ENCODE data around the gene GAREM2.
A peak's percentile ranks its signal among the peaks of the same experiment; 100 is the strongest.

Gene GAREM2

DNA sequence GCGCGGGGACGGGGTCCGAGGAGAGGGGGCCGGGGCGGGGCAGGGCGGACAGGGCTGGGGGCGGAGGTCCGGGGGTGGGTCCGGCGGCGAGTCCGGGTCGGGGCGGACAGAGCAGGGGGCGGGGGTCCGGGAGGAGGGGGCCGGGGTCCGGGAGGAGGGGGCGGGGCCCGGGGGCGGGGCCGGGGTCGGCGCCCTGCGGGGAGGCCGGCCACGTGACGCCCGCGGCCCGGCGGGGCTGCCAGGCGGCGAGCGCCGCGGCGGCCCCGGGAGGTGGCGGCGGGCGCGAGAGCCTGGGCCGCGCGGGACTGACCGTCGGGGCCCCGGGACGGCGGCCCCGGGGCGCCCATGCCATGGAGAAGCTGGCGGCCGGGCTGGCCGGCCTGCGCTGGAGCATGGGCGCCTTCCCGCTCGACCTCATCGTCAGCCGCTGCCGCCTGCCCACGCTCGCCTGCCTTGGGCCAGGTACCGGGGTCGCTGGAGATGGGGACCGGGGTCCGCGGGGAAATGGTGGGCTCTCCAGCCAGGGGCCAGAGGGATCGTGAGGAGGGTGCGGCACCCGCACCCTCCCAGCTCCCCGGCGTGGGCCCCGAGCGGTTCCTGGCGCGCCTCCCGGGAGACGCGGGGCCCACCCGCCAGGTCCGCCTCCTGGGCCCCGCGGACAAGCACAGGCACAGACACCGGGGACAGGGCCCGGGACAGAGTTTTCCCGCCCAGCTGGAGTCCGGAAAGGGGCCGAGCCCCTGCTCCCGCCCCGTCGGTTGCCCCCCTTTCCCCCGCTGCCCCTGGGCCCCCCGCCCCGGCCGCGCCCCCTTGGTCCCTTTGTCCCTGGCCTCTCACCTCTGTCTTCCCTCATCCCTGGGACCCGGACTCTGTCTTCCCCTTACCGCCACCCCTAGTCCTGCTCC lies at the start of gene GAREM2:
Gene GAREM2 (plus strand): TSS at position 218 of the 905 bp plus-strand sequence. CDS start 133 bp downstream, at position 351.
- CTCF ChIA-PET: no interaction called here

DNA sequence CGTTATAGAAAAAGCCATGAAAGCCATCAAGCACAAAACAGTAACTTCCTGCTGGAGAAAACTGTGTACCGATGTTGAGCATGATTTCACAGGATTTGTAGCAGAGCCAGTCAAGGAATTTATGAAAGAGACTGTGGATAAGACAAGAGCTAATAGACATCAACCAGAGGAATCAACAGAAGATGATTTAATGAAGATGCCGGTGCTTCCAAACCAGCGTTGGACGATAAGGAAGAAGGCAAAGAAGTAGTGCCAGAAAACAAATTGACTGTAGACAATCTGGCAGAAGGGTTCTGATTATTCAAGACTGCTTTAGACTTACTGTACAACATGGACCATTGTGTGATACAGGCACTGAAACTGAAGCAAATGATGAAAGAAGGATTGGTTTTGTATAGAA lies 49.5 kb upstream of the GAREM2 start:
- ChIA-PET POLR2A (no interaction called here), CTCF (interaction anchor here (0.8 kb wide), 1 partner anchor 18 kb away, joined by 3 read pairs; no protein-coding TSS in a partner anchor)
- Histone ChIP-seq H3K4me3 (ENCODE audit: low read depth, low read length) (no peak overlapping the region), H3K4me1 (ENCODE audit: control insufficient read depth, insufficient read depth, low read length) (peaks cover 11% of the 10 kb centered on the region), H3K27ac (ENCODE audit: extremely low read depth, low read depth, low read length) (no peak overlapping the region), H3K36me3 (ENCODE audit: control insufficient read depth in 2 of 2, insufficient read depth in 1 of 2, low read length in 2 of 2) (peaks cover 0 to 7% of the 10 kb centered on the region in 2 experiments; a peak in 2 of 3 replicates), H3K9me3 (ENCODE audit: control insufficient read depth, insufficient read depth, low read depth, low read length) (no peaks in the 10 kb centered on the region)
- TF ChIP-seq ZBTB17 (tag by site-specific recombination; IDR thresholded peaks at IDR 0.05) (0 out of 2 replicates have a peak, but pooled peaks have one; percentile 17), ZNF138 (tag by site-specific recombination; IDR thresholded peaks at IDR 0.05; ENCODE audit: borderline replicate concordance) (no peak)

More for the DNA sequence above, at the start of gene GAREM2:
- Histone ChIP-seq H3K36me3 (ENCODE audit: control insufficient read depth in 2 of 2, insufficient read depth in 1 of 2, low read length in 2 of 2) (peaks cover 0 to 18% of the 10 kb centered on the region in 2 experiments; a peak in 2 of 3 replicates), H3K4me1 (ENCODE audit: control insufficient read depth, insufficient read depth, low read length) (no peaks in the 10 kb centered on the region; the same call in 1 of the 2 replicates), H3K4me3 (ENCODE audit: low read depth, low read length) (peak within 1 kb of the TSS; percentile 68), H3K9me3 (ENCODE audit: control insufficient read depth, insufficient read depth, low read depth, low read length) (no peaks in the 10 kb centered on the region), H3K27ac (ENCODE audit: extremely low read depth, low read depth, low read length) (peak within 1 kb of the TSS; percentile 75; the same call in 1 of the 2 replicates)
- POLR2A ChIA-PET: no interaction called here
- TF ChIP-seq, protein P1, sequence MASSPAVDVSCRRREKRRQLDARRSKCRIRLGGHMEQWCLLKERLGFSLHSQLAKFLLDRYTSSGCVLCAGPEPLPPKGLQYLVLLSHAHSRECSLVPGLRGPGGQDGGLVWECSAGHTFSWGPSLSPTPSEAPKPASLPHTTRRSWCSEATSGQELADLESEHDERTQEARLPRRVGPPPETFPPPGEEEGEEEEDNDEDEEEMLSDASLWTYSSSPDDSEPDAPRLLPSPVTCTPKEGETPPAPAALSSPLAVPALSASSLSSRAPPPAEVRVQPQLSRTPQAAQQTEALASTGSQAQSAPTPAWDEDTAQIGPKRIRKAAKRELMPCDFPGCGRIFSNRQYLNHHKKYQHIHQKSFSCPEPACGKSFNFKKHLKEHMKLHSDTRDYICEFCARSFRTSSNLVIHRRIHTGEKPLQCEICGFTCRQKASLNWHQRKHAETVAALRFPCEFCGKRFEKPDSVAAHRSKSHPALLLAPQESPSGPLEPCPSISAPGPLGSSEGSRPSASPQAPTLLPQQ (tag by site-specific recombination; IDR thresholded peaks at IDR 0.05): peak; percentile 96
- TF ChIP-seq, protein P2, sequence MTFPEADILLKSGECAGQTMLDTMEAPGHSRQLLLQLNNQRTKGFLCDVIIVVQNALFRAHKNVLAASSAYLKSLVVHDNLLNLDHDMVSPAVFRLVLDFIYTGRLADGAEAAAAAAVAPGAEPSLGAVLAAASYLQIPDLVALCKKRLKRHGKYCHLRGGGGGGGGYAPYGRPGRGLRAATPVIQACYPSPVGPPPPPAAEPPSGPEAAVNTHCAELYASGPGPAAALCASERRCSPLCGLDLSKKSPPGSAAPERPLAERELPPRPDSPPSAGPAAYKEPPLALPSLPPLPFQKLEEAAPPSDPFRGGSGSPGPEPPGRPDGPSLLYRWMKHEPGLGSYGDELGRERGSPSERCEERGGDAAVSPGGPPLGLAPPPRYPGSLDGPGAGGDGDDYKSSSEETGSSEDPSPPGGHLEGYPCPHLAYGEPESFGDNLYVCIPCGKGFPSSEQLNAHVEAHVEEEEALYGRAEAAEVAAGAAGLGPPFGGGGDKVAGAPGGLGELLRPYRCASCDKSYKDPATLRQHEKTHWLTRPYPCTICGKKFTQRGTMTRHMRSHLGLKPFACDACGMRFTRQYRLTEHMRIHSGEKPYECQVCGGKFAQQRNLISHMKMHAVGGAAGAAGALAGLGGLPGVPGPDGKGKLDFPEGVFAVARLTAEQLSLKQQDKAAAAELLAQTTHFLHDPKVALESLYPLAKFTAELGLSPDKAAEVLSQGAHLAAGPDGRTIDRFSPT (tag by site-specific recombination; IDR thresholded peaks at IDR 0.05): no peak
- TF ChIP-seq ZNF747 (tag by site-specific recombination; IDR thresholded peaks at IDR 0.05) (no peak), GLIS1 (tag by site-specific recombination; IDR thresholded peaks at IDR 0.05) (0 out of 2 replicates have a peak, but pooled peaks have one; percentile 15), ZIC2 (tag by site-specific recombination; IDR thresholded peaks at IDR 0.05) (peak; percentile 35), GLIS2 (tag by site-specific recombination; IDR thresholded peaks at IDR 0.05) (peak; percentile 47; the same call in 1 of the 2 replicates), ZNF169 (tag by site-specific recombination; IDR thresholded peaks at IDR 0.05) (no peak), ZNF423 (tag by site-specific recombination; IDR thresholded peaks at IDR 0.05) (0 out of 2 replicates have a peak, but pooled peaks have one; percentile 53), EGR2 (tag by site-specific recombination; IDR thresholded peaks at IDR 0.05; ENCODE audit: low read depth) (peak; percentile 21; the same call in 1 of the 2 replicates), ZFP69B (tag by site-specific recombination; IDR thresholded peaks at IDR 0.05) (peak; percentile 95), ZNF416 (tag by site-specific recombination; IDR thresholded peaks at IDR 0.05) (no peak), ZBTB20 (tag by site-specific recombination; IDR thresholded peaks at IDR 0.05) (peak; percentile 67; the same call in 1 of the 2 replicates), ZFP37 (tag by site-specific recombination; IDR thresholded peaks at IDR 0.05) (no peak), ZNF335 (tag by site-specific recombination; conservative IDR thresholded peaks at IDR 0.05) (peak; percentile 44)
- TF ChIP-seq, protein P3, sequence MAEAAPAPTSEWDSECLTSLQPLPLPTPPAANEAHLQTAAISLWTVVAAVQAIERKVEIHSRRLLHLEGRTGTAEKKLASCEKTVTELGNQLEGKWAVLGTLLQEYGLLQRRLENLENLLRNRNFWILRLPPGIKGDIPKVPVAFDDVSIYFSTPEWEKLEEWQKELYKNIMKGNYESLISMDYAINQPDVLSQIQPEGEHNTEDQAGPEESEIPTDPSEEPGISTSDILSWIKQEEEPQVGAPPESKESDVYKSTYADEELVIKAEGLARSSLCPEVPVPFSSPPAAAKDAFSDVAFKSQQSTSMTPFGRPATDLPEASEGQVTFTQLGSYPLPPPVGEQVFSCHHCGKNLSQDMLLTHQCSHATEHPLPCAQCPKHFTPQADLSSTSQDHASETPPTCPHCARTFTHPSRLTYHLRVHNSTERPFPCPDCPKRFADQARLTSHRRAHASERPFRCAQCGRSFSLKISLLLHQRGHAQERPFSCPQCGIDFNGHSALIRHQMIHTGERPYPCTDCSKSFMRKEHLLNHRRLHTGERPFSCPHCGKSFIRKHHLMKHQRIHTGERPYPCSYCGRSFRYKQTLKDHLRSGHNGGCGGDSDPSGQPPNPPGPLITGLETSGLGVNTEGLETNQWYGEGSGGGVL (tag by site-specific recombination; IDR thresholded peaks at IDR 0.05): peak; percentile 18; the same call in 1 of the 2 replicates
- TF ChIP-seq, protein P4, sequence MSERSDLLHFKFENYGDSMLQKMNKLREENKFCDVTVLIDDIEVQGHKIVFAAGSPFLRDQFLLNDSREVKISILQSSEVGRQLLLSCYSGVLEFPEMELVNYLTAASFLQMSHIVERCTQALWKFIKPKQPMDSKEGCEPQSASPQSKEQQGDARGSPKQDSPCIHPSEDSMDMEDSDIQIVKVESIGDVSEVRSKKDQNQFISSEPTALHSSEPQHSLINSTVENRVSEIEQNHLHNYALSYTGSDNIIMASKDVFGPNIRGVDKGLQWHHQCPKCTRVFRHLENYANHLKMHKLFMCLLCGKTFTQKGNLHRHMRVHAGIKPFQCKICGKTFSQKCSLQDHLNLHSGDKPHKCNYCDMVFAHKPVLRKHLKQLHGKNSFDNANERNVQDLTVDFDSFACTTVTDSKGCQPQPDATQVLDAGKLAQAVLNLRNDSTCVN (tag by site-specific recombination; optimal IDR thresholded peaks at IDR 0.05): peak; percentile 53
